Panc1 (cell line): ENCODE data around the gene DRC3. TPM values are rescaled to one million over a fixed set of nuclear protein-coding genes. Genes with fewer than 3 reads are reported as not detected.
A peak's percentile ranks its signal among the peaks of the same experiment; 100 is the strongest.

Source experiments
- ATAC-seq: fragments of 200-7000 bp; cut with Tn5 transposase; 2 replicates; pipeline ENCODE4 v1.9.1; 2020; ENCODE audit warnings: mild to moderate bottlenecking, moderate library complexity
- BruUV-seq: library from RNA; stranded (reverse); fragments of 400-500 nt; replicated peaks from 2 replicates; lab custom pipeline; 2021; lab: Mats Ljungman, UMichigan
- CTCF ChIA-PET: fragments of 300-600 bp; sonication (Branson Sonifier 250); formaldehyde crosslinking; loops from one replicate; lab custom pipeline; 2022; ENCODE audit warnings: antibody characterized with exemption; lab: Charles Lee
- POLR2A ChIA-PET: fragments of 300-600 bp; sonication (Branson Sonifier 250); formaldehyde crosslinking; loops from one replicate; lab custom pipeline; 2022; ENCODE audit warnings: antibody characterized with exemption; lab: Charles Lee
- DNase-seq: peaks from one replicate; pipeline ENCODE4 v3.0.0-alpha.2; 2010; ENCODE audit warnings: low read depth, low spot score
- H3K27ac ChIP-seq: 2 replicates; pipeline ENCODE4 v1.5.1; 2011; ENCODE audit warnings: mild to moderate bottlenecking, low read length, inconsistent platforms
- H3K27me3 ChIP-seq: fragments of 200-500 bp; sonication (Bioruptor generic); 2 replicates; pipeline ENCODE4 v1.6.0; 2014; ENCODE audit warnings: low read length, inconsistent platforms; ENCODE audit not compliant: control insufficient read depth, insufficient read depth
- H3K36me3 ChIP-seq: fragments of 200-500 bp; sonication (Bioruptor generic); 2 replicates; pipeline ENCODE4 v1.5.1; 2014; ENCODE audit warnings: inconsistent platforms, mild to moderate bottlenecking, low read length, moderate library complexity; ENCODE audit not compliant: control insufficient read depth, insufficient read depth
- H3K4me1 ChIP-seq: 2 replicates; pipeline ENCODE4 v1.5.1; 2011; ENCODE audit warnings: inconsistent platforms, mild to moderate bottlenecking, low read length, moderate library complexity; ENCODE audit not compliant: control insufficient read depth, insufficient read depth
- H3K4me3 ChIP-seq, 2 experiments: 2 replicates each; pipeline ENCODE4 v1.5.1; 2011 to 2012; ENCODE audit warnings: low read depth in 2 of 2, low read length in 2 of 2, mild to moderate bottlenecking in 2 of 2, inconsistent platforms in 1 of 2, moderate library complexity in 1 of 2
- H3K9me3 ChIP-seq: fragments of 200-500 bp; sonication (Bioruptor generic); 2 replicates; pipeline ENCODE4 v1.5.1; 2014; ENCODE audit warnings: low read depth, mild to moderate bottlenecking, inconsistent platforms, low read length, moderate library complexity; ENCODE audit not compliant: control insufficient read depth, insufficient read depth
- CTCF ChIP-seq: fragments of 450-650 bp; IDR thresholded peaks from 2 replicates; pipeline ENCODE4 v1.5.1; 2017; ENCODE audit warnings: mild to moderate bottlenecking
- POLR2AphosphoS5 ChIP-seq: IDR thresholded peaks from 2 replicates; pipeline ENCODE4 v1.6.1; 2012; ENCODE audit warnings: mild to moderate bottlenecking, low read depth, low read length, moderate library complexity
- REST ChIP-seq, 2 experiments: IDR thresholded peaks; 2 replicates each; pipeline ENCODE4 v1.6.1; 2011 to 2012; ENCODE audit warnings: low read depth in 2 of 2, control low read depth in 1 of 2, low read length in 1 of 2, mild to moderate bottlenecking in 1 of 2, moderate library complexity in 1 of 2; ENCODE audit not compliant: insufficient read depth in 1 of 2
- SIN3A ChIP-seq: IDR thresholded peaks from 2 replicates; pipeline ENCODE4 v1.6.1; 2012; ENCODE audit warnings: low read depth, mild to moderate bottlenecking, low read length, moderate library complexity, borderline replicate concordance; ENCODE audit not compliant: insufficient read depth
- TCF7L2 ChIP-seq: IDR thresholded peaks from 2 replicates; pipeline ENCODE4 v1.6.1; 2011; ENCODE audit warnings: mild to moderate bottlenecking, low read depth, low read length, inconsistent platforms
- in situ Hi-C: cut with HindIII; loops from 2 replicates; pipeline ENCODE4 v1.10.0; 2016; ENCODE audit warnings: low sequenced_read_pairs, low pct_unique_long_range_greater_than_20kb
- intact Hi-C: fragments of 100-400 bp; cut with micrococcal nuclease; formaldehyde crosslinking; loops from one replicate; pipeline ENCODE4 v1.10.0; 2022; ENCODE audit not compliant: unreplicated experiment
- total RNA-seq: library from RNA; stranded (reverse); gene quantifications from one replicate; pipeline ENCODE4 v1.2.1, GENCODE V29; 2021; ENCODE audit not compliant: unreplicated experiment

Gene DRC3
- total RNA-seq, 1 experiment from 2014 or later, result 3.6 TPM

- intact Hi-C loops (loop anchor here (5.0 kb wide), 1 partner anchor 37 kb away; no protein-coding TSS in a partner anchor), in situ Hi-C loops (no loop called here)
- Histone ChIP-seq H3K4me3 (peak overlapping the region; percentile 29 to 30; a peak in 3 of 4 replicates), H3K27me3 (no peaks in the 10 kb centered on the region), H3K36me3 (no peaks in the 10 kb centered on the region), H3K9me3 (no peaks in the 10 kb centered on the region), H3K4me1 (peaks cover 45% of the 10 kb centered on the region), H3K27ac (peak overlapping the region; percentile 97)
- ATAC-seq (no peak), DNase-seq (peak; percentile 15)
- no peak for TF ChIP-seq SIN3A
- TF ChIP-seq REST (IDR thresholded peaks at IDR 0.05; ENCODE audit: insufficient read depth in 1 of 2, low read depth in 2 of 2, low read length in 1 of 2), result no peak
- TF ChIP-seq TCF7L2, result no peak
- no peak for TF ChIP-seq POLR2AphosphoS5
- TF ChIP-seq CTCF, result no peak
- no TSS peak for BruUV-seq
- ChIA-PET CTCF (no interaction called here), POLR2A (no interaction called here)
Observed at GRCh38 chr17:17958982-17959381, 13.7 kb upstream of the DRC3 start.

GRCh38 chr17:17959520-17960361 lies 12.9 kb upstream of the DRC3 start:
- intact Hi-C loops (loop anchor here (5.0 kb wide), 1 partner anchor 37 kb away; no protein-coding TSS in a partner anchor), in situ Hi-C loops (no loop called here)
- Histone ChIP-seq H3K36me3 (no peaks in the 10 kb centered on the region), H3K4me1 (peaks cover 49% of the 10 kb centered on the region), H3K4me3 (peak overlapping the region; percentile 29 to 30), H3K27ac (peak overlapping the region; percentile 97), H3K27me3 (no peaks in the 10 kb centered on the region), H3K9me3 (no peaks in the 10 kb centered on the region)
- ATAC-seq (0 out of 2 replicates have a peak, but pooled peaks have one; percentile 18), DNase-seq (peak; percentile 69)
- BruUV-seq, result TSS peak; percentile 41
- ChIA-PET CTCF (no interaction called here), POLR2A (no interaction called here)
- TF ChIP-seq SIN3A, result no peak
- TF ChIP-seq POLR2AphosphoS5, result no peak
